HFF-Myc (cell line): ENCODE data around the gene SEMA3F.

ENCODE experiments used
- DNase-seq: peaks from one replicate; pipeline ENCODE4 v3.0.0-alpha.2; 2011; ENCODE audit warnings: low read depth; ENCODE audit errors: extremely low read depth
- H3K4me3 ChIP-seq: replicated peaks from 2 replicates; pipeline ENCODE4 v1.5.1; 2011; ENCODE audit warnings: low read depth, mild to moderate bottlenecking, control low read depth, low read length
- TF ChIP-seq, protein P1 (sequence below): IDR thresholded peaks from 2 replicates; pipeline ENCODE4 v1.5.1; 2012; ENCODE audit warnings: mild to moderate bottlenecking, low read depth, low read length, control low read depth; ENCODE audit errors: missing control alignments

SEMA3F gene

DNA sequence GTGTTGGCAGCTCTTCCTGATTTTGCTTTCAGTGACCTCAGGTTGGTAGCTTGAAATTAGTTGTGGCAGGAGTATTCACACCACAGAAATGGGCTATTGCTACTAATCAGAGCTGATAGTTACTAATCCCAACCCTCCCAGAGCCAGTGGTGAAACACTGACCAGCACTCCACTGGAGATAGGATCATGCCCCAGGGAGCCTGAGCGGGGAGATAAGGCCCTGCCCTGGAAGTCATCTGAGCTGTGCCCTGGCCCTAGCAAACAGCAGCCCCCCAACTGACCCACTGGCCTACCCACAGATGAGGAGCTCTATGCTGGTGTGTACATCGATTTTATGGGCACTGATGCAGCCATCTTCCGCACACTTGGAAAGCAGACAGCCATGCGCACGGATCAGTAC lies 26.9 kb downstream of the SEMA3F start:
- TF ChIP-seq, protein P1, sequence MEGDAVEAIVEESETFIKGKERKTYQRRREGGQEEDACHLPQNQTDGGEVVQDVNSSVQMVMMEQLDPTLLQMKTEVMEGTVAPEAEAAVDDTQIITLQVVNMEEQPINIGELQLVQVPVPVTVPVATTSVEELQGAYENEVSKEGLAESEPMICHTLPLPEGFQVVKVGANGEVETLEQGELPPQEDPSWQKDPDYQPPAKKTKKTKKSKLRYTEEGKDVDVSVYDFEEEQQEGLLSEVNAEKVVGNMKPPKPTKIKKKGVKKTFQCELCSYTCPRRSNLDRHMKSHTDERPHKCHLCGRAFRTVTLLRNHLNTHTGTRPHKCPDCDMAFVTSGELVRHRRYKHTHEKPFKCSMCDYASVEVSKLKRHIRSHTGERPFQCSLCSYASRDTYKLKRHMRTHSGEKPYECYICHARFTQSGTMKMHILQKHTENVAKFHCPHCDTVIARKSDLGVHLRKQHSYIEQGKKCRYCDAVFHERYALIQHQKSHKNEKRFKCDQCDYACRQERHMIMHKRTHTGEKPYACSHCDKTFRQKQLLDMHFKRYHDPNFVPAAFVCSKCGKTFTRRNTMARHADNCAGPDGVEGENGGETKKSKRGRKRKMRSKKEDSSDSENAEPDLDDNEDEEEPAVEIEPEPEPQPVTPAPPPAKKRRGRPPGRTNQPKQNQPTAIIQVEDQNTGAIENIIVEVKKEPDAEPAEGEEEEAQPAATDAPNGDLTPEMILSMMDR: no peak
- no peak for DNase-seq
- H3K4me3 ChIP-seq: no peak overlapping the region

DNA sequence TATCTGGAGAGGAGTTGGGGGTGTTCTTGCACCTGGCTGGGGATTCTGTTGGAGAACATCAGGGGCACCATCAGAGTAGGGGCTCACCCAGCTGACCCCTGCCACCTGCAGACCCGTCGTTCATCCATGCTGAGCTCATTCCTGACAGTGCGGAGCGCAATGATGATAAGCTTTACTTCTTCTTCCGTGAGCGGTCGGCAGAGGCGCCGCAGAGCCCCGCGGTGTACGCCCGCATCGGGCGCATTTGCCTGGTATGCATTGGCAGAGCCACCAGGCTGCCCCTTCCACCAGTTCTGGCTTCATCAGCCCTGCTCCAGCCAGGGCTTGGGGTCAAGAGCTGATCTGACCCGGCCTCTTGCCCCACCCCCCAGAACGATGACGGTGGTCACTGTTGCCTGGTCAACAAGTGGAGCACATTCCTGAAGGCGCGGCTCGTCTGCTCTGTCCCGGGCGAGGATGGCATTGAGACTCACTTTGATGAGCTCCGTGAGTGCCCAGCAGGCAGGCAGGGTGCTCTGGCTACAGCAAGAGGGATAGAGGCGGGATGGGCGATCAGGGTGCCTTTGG lies 27.5 kb downstream of the SEMA3F start:
- no peak overlapping the region for H3K4me3 ChIP-seq
- TF ChIP-seq, protein P1: no peak

DNA sequence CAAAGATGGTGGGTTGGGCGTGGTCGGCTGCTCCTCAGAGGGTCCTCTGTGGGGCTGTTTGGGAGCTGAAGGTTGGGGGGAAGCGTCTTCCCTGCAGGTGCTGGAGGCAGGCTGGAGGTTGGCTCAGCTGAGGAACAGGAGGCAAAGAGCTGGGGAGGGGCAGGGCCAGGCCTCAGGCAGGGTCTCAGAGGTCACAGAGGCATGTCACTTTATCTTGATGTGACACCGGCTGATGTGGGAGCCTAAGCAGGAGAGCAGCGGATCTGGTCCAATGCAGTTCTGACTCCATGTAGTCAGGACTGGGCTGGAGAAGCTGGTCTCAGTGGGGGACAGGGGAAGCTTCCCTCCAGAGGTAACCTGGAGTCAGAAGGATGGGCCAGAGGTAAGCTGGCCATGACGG lies 28.6 kb downstream of the SEMA3F start:
- TF ChIP-seq, protein P1: no peak
- no peak for DNase-seq
- no peak overlapping the region for H3K4me3 ChIP-seq

More for the DNA sequence above, 27.5 kb downstream of the SEMA3F start:
- no peak for DNase-seq

DNA sequence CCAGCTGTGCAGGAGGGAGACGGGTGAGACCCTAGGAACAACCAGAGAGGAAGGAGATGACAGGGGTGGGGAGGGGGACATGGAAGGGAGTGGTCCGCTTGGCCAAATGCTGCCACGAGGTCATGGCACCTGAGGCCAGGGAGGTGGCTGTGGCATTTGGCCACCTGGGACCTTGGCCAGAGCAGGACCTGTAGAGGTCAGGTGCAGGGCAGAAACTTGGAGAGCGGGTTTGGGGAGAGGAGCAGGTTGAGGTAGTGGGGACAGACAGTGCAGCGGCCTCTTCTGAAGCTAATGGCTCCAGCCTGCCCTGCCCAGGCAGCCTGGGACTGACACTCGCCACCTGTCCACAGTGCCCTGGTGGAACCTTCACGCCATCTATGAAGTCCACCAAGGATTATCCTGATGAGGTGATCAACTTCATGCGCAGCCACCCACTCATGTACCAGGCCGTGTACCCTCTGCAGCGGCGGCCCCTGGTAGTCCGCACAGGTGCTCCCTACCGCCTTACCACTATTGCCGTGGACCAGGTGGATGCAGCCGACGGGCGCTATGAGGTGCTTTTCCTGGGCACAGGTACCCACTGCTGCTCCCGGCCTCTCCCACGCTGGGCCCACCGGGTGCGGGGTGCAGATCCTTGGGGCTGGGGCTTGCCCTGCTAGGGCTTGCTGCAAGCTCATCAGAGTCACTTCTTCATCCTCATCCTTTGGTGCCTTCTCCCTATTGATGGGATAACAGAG lies 29.3 kb downstream of the SEMA3F start:
- no peak for DNase-seq
- H3K4me3 ChIP-seq: no peak overlapping the region
- TF ChIP-seq, protein P1: no peak

DNA sequence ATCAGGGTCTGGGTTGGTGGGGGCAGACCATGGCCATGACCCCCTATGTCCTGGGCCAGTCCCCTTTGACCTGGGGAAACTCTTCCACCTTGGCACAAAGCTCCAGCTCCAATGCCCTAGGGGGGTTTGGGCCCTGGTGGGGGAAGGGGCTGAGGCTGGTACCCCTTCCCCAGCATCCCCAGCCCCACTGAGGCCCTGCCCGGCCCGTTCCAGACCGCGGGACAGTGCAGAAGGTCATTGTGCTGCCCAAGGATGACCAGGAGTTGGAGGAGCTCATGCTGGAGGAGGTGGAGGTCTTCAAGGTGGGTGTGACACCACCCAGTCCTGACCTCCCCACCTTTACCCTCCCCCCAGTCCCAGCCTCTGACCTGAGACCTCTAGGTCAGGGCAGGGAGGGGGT lies 30.1 kb downstream of the SEMA3F start:
- no peak overlapping the region for H3K4me3 ChIP-seq
- DNase-seq: no peak
- TF ChIP-seq, protein P1: no peak

DNA sequence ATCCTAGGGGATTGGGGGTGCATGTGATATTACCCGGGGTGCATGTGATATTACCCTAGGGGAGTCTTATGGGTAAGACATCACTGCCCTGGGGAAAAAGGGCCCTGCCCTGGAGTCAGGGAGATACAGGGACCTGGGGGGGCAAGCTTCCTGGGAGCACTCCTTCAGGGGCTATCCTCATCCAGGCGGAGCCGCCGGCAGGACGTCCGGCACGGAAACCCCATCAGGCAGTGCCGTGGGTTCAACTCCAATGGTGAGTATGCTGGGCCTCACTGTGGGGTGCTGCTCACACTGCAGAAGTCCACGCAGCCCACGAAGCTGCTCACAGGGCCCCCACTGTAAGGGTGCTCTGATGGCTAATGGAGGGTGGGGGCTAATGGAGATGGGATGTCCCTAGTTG lies 31.0 kb downstream of the SEMA3F start:
- TF ChIP-seq, protein P1: no peak
- no peak overlapping the region for H3K4me3 ChIP-seq

More for the DNA sequence above, 31.0 kb downstream of the SEMA3F start:
- DNase-seq: no peak
